Liver (tissue), 9 donors: ENCODE data around the gene HS3ST4. TPM values are rescaled to one million over a fixed set of nuclear protein-coding genes. Genes with fewer than 3 reads are reported as not detected.

Experiments used
- DNase-seq: peaks from one replicate; pipeline ENCODE4 v3.0.0-alpha.2; 2017; ENCODE audit warnings: low spot score
- H3K27ac ChIP-seq, 2 donors: one replicate each; pipeline ENCODE4 v1.7.0; 2013; ENCODE audit warnings: inconsistent platforms in 2 of 2, low read length in 2 of 2, control low read depth in 1 of 2, low read depth in 1 of 2, mild to moderate bottlenecking in 1 of 2
- H3K27me3 ChIP-seq, 4 donors: one replicate each; pipeline versions ENCODE4 v1.6.1 to v1.7.0; 2013; ENCODE audit warnings: low read length in 3 of 4, inconsistent platforms in 1 of 4, mild to moderate bottlenecking in 1 of 4, moderate library complexity in 1 of 4; ENCODE audit not compliant: control insufficient read depth in 4 of 4, insufficient read depth in 4 of 4
- H3K36me3 ChIP-seq, 4 donors: one replicate each; pipeline versions ENCODE4 v1.6.1 to v1.7.0; 2013; ENCODE audit warnings: low read length in 3 of 4, mild to moderate bottlenecking in 3 of 4, low read depth in 1 of 4, moderate library complexity in 1 of 4; ENCODE audit not compliant: control insufficient read depth in 4 of 4, insufficient read depth in 3 of 4
- H3K4me1 ChIP-seq, 4 donors: one replicate each; pipeline versions ENCODE4 v1.6.1 to v1.7.0; 2013; ENCODE audit warnings: low read length in 3 of 4, mild to moderate bottlenecking in 3 of 4, moderate library complexity in 1 of 4; ENCODE audit not compliant: control insufficient read depth in 4 of 4, insufficient read depth in 4 of 4
- H3K4me3 ChIP-seq, 3 donors: one replicate each; pipeline versions ENCODE4 v1.6.1 to v1.7.0; 2013; ENCODE audit warnings: low read length in 3 of 3, control low read depth in 1 of 3, low read depth in 1 of 3, mild to moderate bottlenecking in 1 of 3
- H3K9ac ChIP-seq, 2 donors: one replicate each; pipeline ENCODE4 v1.7.0; 2013; ENCODE audit warnings: low read length in 2 of 2, mild to moderate bottlenecking in 2 of 2, moderate library complexity in 2 of 2, control low read depth in 1 of 2, low read depth in 1 of 2
- H3K9me3 ChIP-seq, 4 donors: one replicate each; pipeline versions ENCODE4 v1.6.1 to v1.7.0; 2013; ENCODE audit warnings: low read length in 3 of 4; ENCODE audit not compliant: control insufficient read depth in 4 of 4
- ATF3 ChIP-seq: IDR thresholded peaks from 2 replicates; pipeline ENCODE4 v1.6.1; 2016; ENCODE audit warnings: antibody characterized with exemption
- EGR1 ChIP-seq, 2 donors: IDR thresholded peaks; 2 replicates each; pipeline ENCODE4 v1.6.1; 2016 to 2018; ENCODE audit warnings: antibody characterized with exemption in 2 of 2, low read depth in 2 of 2
- FOXA1 ChIP-seq: IDR thresholded peaks from 2 replicates; pipeline ENCODE4 v1.6.1; 2016; ENCODE audit warnings: antibody characterized with exemption
- GABPA ChIP-seq, 2 donors: IDR thresholded peaks in 1 of 2; conservative IDR thresholded peaks in 1 of 2; 2 replicates each; pipeline ENCODE4 v1.6.1; 2016; ENCODE audit warnings: antibody characterized with exemption in 2 of 2, mild to moderate bottlenecking in 1 of 2, moderate library complexity in 1 of 2
- HNF4A ChIP-seq, 2 donors: conservative IDR thresholded peaks; 2 replicates each; pipeline ENCODE4 v1.6.1; 2016; ENCODE audit warnings: antibody characterized with exemption in 2 of 2, mild to moderate bottlenecking in 2 of 2
- JUND ChIP-seq, 2 donors: IDR thresholded peaks; 2 replicates each; pipeline ENCODE4 v1.6.1; 2016; ENCODE audit warnings: antibody characterized with exemption in 2 of 2
- MAX ChIP-seq: IDR thresholded peaks from 2 replicates; pipeline ENCODE4 v1.6.1; 2016; ENCODE audit warnings: antibody characterized with exemption
- NR2F2 ChIP-seq: IDR thresholded peaks from 2 replicates; pipeline ENCODE4 v1.6.1; 2016; ENCODE audit warnings: antibody characterized with exemption
- RAD21 ChIP-seq, 2 donors: IDR thresholded peaks; 2 replicates each; pipeline ENCODE4 v1.6.1; 2016; ENCODE audit warnings: antibody characterized with exemption in 2 of 2, mild to moderate bottlenecking in 2 of 2
- TAF1 ChIP-seq: conservative IDR thresholded peaks from 2 replicates; pipeline ENCODE4 v1.6.1; 2016; ENCODE audit warnings: antibody characterized with exemption, mild to moderate bottlenecking
- YY1 ChIP-seq: IDR thresholded peaks from 2 replicates; pipeline ENCODE4 v1.6.1; 2016; ENCODE audit warnings: antibody characterized with exemption, mild to moderate bottlenecking
- WGBS: extraction: QIAGEN DNeasy Blood & Tissue Kit; methylation state at CpG from one replicate; pipeline ENCODE4 v1.1.7; 2013; 5-methylcytosine and 5-hydroxymethylcytosine counted together
- polyA plus RNA-seq, 2 donors: library from polyadenylated mRNA; stranded (reverse) in 1 of 2; unstranded in 1 of 2; fragments of 200-250 nt in 1 of 2; fragments of >200 nt in 1 of 2; fragmentation: Nextera tagmentation in 1 of 2; extraction: Ambion mirVana in 1 of 2; gene quantifications; one replicate each; pipeline versions ENCODE4 v1.2.1 to v1.2.3, GENCODE V29; 2013 to 2015
- total RNA-seq, 2 donors: library from RNA; depleted of rRNA; stranded (reverse); fragments of >200 nt; gene quantifications; one replicate each; pipeline ENCODE4 v1.2.3, GENCODE V29; 2014
- TF ChIP-seq, protein P1 (sequence below): fragments of 150-350 bp; IDR thresholded peaks from 2 replicates; pipeline ENCODE4 v1.5.1; 2017; ENCODE audit warnings: improper control_type of control experiment, low read depth, low read length; ENCODE audit not compliant: missing input control
- TF ChIP-seq, protein P2 (sequence below): IDR thresholded peaks from 2 replicates; pipeline ENCODE4 v1.6.1; 2016; ENCODE audit warnings: antibody characterized with exemption
- donor health status: healthy.
- donor health status: healthy.
- donor health status: healthy.
- donor health status: healthy.
- donor health status: healthy.

HS3ST4 gene
- total and polyA plus RNA-seq, 4 donors = not detected

- Histone ChIP-seq H3K9ac (no peak overlapping the region), H3K36me3 (no peaks in the 10 kb centered on the region), H3K27ac (no peak overlapping the region), H3K4me3 (no peak overlapping the region), H3K9me3 (no peaks in the 10 kb centered on the region), H3K27me3 (no peaks in the 10 kb centered on the region), H3K4me1 (no peaks in the 10 kb centered on the region)
- DNase-seq = no peak
- 76% methylated on average over 7 of the region's 7 CpGs for WGBS
- TF ChIP-seq ATF3 = no peak
- no peak for TF ChIP-seq NR2F2
- TF ChIP-seq RAD21 (IDR thresholded peaks at IDR 0.05) = no peak
Measured at GRCh38 chr16:25914357-25914962, 222.7 kb downstream of the HS3ST4 start.

GRCh38 chr16:25916037-25916436 lies 224.3 kb downstream of the HS3ST4 start:
- Histone ChIP-seq H3K4me3 (no peak overlapping the region), H3K9me3 (peaks cover 0 to 1% (median 0%) of the 10 kb centered on the region in 4 donors), H3K27ac (no peak overlapping the region), H3K9ac (no peak overlapping the region), H3K36me3 (no peaks in the 10 kb centered on the region), H3K4me1 (no peaks in the 10 kb centered on the region), H3K27me3 (no peaks in the 10 kb centered on the region)
- TF ChIP-seq, protein P1, sequence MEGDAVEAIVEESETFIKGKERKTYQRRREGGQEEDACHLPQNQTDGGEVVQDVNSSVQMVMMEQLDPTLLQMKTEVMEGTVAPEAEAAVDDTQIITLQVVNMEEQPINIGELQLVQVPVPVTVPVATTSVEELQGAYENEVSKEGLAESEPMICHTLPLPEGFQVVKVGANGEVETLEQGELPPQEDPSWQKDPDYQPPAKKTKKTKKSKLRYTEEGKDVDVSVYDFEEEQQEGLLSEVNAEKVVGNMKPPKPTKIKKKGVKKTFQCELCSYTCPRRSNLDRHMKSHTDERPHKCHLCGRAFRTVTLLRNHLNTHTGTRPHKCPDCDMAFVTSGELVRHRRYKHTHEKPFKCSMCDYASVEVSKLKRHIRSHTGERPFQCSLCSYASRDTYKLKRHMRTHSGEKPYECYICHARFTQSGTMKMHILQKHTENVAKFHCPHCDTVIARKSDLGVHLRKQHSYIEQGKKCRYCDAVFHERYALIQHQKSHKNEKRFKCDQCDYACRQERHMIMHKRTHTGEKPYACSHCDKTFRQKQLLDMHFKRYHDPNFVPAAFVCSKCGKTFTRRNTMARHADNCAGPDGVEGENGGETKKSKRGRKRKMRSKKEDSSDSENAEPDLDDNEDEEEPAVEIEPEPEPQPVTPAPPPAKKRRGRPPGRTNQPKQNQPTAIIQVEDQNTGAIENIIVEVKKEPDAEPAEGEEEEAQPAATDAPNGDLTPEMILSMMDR = no peak
- TF ChIP-seq GABPA (IDR thresholded peaks at IDR 0.05 in 1 of 2, conservative IDR thresholded peaks at IDR 0.05 in 1 of 2) (no peak), FOXA1 (no peak), MAX (no peak), YY1 (no peak), ATF3 (no peak), TAF1 (no peak)
- TF ChIP-seq, protein P2, sequence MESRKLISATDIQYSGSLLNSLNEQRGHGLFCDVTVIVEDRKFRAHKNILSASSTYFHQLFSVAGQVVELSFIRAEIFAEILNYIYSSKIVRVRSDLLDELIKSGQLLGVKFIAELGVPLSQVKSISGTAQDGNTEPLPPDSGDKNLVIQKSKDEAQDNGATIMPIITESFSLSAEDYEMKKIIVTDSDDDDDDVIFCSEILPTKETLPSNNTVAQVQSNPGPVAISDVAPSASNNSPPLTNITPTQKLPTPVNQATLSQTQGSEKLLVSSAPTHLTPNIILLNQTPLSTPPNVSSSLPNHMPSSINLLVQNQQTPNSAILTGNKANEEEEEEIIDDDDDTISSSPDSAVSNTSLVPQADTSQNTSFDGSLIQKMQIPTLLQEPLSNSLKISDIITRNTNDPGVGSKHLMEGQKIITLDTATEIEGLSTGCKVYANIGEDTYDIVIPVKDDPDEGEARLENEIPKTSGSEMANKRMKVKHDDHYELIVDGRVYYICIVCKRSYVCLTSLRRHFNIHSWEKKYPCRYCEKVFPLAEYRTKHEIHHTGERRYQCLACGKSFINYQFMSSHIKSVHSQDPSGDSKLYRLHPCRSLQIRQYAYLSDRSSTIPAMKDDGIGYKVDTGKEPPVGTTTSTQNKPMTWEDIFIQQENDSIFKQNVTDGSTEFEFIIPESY = no peak
- no peak for DNase-seq
- 65% methylated on average over 4 of the region's 4 CpGs for WGBS

GRCh38 chr16:25922438-25922837 lies 230.7 kb downstream of the HS3ST4 start:
- Histone ChIP-seq H3K27ac (no peak overlapping the region), H3K36me3 (no peaks in the 10 kb centered on the region), H3K9ac (no peak overlapping the region), H3K4me3 (no peak overlapping the region), H3K9me3 (peaks cover 0 to 2% (median 0%) of the 10 kb centered on the region in 4 donors), H3K4me1 (no peaks in the 10 kb centered on the region), H3K27me3 (no peaks in the 10 kb centered on the region)
- TF ChIP-seq JUND (IDR thresholded peaks at IDR 0.05) (no peak), EGR1 (IDR thresholded peaks at IDR 0.05; ENCODE audit: low read depth in 2 of 2) (no peak), RAD21 (IDR thresholded peaks at IDR 0.05) (no peak), HNF4A (conservative IDR thresholded peaks at IDR 0.05) (no peak)
- DNase-seq = no peak
- WGBS = 21% methylated on average over 2 of the region's 2 CpGs
